ENCODE measurements around the gene EXOC3.

The EXOC3 gene

DNA sequence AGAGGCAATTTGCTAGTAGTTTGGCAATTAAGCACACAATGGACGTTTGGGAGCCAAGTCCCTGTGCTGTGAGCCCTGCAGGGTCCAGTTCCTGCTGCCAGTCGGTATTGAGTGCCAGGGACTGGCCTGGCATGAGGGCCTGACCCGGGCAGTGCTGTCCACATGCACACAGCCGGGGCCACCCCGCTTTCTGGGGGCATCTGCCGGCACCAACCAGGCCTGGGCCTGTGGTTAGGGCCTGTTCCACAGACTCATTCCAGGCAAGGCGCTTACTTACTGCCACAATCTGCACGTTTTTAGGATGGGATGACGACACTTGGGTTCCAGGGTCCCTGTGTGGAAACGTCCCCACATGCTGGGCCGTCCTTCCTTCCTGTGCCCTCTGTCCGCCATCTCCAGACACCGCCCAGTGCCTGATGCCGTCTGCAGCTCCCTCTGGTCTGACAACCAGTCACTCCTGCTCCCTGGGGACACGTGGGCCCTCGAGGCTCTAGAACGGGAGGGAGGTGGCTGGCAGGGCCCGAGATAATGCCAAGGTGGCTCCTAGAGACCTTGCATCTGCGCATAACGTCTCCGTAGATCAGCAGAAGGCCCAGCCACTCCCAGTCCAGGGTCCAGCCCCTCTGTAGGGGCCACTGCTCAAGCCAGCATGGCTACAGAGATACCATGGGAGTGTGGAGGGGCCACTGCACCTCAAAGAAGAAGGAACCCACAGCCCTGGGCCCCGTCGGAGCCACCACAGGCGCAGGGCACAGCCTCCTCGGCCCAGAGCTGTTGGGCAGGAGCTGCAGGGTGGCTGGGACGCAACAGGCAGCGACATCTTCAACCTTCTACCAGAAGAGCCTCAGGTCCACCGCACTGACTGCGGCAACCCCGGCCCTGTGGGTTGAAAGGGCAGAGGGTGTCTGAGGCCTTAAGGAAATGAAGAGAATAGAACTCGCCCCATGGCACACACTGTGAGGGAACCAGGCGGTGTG lies 56.5 kb downstream of the EXOC3 start:
- DNase-seq (ENCODE audit: low read depth, low spot score), result no peak
- TF ChIP-seq, protein P1, sequence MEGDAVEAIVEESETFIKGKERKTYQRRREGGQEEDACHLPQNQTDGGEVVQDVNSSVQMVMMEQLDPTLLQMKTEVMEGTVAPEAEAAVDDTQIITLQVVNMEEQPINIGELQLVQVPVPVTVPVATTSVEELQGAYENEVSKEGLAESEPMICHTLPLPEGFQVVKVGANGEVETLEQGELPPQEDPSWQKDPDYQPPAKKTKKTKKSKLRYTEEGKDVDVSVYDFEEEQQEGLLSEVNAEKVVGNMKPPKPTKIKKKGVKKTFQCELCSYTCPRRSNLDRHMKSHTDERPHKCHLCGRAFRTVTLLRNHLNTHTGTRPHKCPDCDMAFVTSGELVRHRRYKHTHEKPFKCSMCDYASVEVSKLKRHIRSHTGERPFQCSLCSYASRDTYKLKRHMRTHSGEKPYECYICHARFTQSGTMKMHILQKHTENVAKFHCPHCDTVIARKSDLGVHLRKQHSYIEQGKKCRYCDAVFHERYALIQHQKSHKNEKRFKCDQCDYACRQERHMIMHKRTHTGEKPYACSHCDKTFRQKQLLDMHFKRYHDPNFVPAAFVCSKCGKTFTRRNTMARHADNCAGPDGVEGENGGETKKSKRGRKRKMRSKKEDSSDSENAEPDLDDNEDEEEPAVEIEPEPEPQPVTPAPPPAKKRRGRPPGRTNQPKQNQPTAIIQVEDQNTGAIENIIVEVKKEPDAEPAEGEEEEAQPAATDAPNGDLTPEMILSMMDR (IDR thresholded peaks at IDR 0.05; ENCODE audit: low read depth, low read length), result no peak
- in situ Hi-C loops (cut with HindIII; ENCODE audit: low sequenced_read_pairs), result no loop called here
- no peak overlapping the region for H3K4me3 ChIP-seq (ENCODE audit: low read depth, low read length)

DNA sequence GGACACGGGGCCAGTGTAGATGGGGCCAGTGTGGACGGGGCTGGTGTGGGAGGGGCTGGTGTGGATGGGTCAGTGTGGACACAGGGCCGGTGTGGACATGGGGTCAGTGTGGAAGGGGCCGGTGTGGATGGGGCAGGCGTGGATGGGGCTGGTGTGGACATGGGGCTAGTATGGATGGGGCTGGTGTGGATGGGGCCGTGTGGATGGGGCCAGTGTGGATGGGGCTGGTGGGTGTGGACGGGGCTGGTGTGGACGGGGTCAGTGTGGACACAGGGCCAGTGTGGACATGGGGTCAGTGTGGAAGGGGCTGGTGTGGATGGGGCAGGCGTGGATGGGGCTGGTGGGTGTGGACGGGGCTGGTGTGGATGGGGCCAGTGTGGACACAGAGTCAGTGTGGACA lies 57.5 kb downstream of the EXOC3 start:
- DNase-seq (ENCODE audit: low read depth, low spot score), result no peak
- in situ Hi-C loops (cut with HindIII; ENCODE audit: low sequenced_read_pairs), result no loop called here
- TF ChIP-seq, protein P1 (IDR thresholded peaks at IDR 0.05; ENCODE audit: low read depth, low read length), result no peak
- no peak overlapping the region for H3K4me3 ChIP-seq (ENCODE audit: low read depth, low read length)

DNA sequence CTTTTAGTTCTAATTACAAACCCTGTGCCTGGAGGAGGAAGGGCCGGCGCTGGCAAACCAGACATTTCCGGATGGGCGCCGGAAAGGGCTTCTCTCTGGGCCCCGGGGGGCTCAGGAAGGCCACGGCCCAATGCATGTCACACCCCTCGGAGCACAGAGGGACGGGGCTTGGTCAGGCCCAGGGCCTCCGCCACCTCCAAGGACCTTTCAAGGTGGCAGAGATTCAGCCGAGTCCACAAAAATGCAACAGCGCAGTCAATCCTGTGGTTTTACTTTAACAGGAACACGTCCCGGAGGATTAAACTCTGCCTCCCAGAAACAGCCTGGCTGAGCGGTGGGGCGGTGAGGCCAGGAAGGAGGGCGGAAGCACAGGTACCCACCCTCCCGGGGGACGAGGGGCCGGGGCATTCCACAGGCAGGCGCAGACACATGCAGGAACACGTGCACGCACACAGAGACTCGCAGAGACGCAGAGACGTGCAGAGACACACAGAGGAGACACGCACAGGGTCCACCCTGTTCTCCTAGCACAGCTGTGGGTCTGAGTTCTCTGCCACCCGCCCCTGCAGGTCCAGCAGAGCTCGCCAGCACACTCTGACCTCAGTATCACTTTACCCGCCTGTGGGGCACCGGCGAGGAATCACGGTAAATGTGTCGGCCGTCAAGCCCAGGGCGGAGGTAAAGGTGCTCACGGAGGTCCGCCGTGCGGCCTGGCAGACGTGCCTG lies 58.3 kb downstream of the EXOC3 start:
- in situ Hi-C loops (cut with HindIII; ENCODE audit: low sequenced_read_pairs), result no loop called here
- H3K4me3 ChIP-seq (ENCODE audit: low read depth, low read length), result no peak overlapping the region
- no peak for DNase-seq (ENCODE audit: low read depth, low spot score)
- TF ChIP-seq, protein P1 (IDR thresholded peaks at IDR 0.05; ENCODE audit: low read depth, low read length), result no peak

DNA sequence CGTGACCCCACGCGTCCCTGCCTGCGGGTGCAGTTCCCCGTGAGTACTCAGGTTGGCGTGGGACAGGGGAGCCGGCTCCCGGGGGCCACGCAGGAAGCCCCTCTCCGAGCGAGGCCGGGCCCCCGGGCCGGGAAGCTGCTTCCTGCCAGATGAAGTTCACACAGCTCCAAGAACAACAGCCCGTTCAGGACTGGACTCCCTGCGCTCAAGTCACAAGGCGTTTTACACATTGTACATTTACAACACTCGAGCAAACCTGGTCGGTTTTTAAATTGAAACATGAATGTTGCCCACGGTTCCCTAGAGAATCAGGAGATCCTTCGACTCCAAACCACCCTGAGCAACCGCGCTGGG lies 58.8 kb downstream of the EXOC3 start:
- in situ Hi-C loops (cut with HindIII; ENCODE audit: low sequenced_read_pairs), result no loop called here
- no peak overlapping the region for H3K4me3 ChIP-seq (ENCODE audit: low read depth, low read length)
- DNase-seq (ENCODE audit: low read depth, low spot score), result no peak

DNA sequence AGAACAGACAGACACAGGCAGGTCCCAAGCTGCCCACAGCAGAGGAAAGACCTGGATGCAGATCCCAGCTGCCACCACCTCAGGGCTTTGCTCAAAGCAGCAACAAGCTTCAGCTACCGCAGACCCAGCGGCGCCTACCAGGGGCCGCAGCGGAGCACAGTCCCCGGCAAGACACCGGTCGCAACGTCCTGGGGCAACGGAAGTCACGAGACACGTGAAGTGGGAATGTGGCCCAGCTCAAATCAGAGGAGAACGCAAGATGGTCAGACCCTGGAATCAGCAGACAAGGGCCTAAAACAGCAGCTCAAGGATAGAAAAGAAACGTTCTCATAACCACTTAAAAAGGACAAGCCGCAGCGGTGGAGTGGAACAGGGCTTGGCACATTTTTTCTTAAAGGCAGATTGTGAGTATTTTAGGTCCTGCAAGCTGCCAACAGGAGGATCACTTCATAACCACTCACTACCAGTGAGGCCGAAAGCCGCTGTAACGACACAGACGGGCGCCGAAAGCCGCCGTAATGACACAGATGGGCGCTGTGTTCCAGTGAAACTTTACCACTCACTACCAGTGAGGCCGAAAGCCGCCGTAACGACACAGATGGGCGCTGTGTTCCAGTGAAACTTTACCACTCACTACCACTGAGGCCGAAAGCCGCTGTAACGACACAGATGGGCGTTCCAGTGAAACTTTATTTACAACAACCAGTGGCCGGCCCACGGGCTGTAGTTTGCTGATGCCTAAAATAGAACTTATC lies 59.5 kb downstream of the EXOC3 start:
- in situ Hi-C loops (cut with HindIII; ENCODE audit: low sequenced_read_pairs), result no loop called here
- TF ChIP-seq, protein P1 (IDR thresholded peaks at IDR 0.05; ENCODE audit: low read depth, low read length), result no peak
- no peak overlapping the region for H3K4me3 ChIP-seq (ENCODE audit: low read depth, low read length)
- no peak for DNase-seq (ENCODE audit: low read depth, low spot score)

More for the DNA sequence above, 58.8 kb downstream of the EXOC3 start:
- TF ChIP-seq, protein P1 (IDR thresholded peaks at IDR 0.05; ENCODE audit: low read depth, low read length), result no peak

Data from astrocyte of the spinal cord (primary cell).